Endothelial cell of umbilical vein (primary cell): Measurements from ENCODE around the gene LRRFIP2. TPM values are rescaled to one million over a fixed set of nuclear protein-coding genes. Genes with fewer than 3 reads are reported as not detected.

Source experiments
- BruUV-seq: library from RNA; stranded (reverse); fragments of 400-500 nt; replicated peaks from 2 replicates; lab custom pipeline; 2021; lab: Mats Ljungman, UMichigan
- CTCF ChIA-PET: fragments of 300-600, 350-600 bp; sonication (Branson Sonifier 250); formaldehyde crosslinking; loops from one replicate; lab custom pipeline; 2021; ENCODE audit warnings: antibody characterized with exemption, inconsistent platforms; lab: Charles Lee
- POLR2A ChIA-PET: fragments of 300-600, 350-600 bp; sonication (Branson Sonifier 250); formaldehyde crosslinking; loops from one replicate; lab custom pipeline; 2021; ENCODE audit warnings: antibody characterized with exemption, inconsistent platforms; lab: Charles Lee
- DNase-seq: peaks from one replicate; pipeline ENCODE4 v3.0.0-alpha.2; 2011; ENCODE audit warnings: low read depth, low spot score
- FAIRE-seq: peaks from 2 replicates; lab custom pipeline; 2011; peaks lifted over from hg19 to GRCh38; lab: Jason Lieb, UNC
- H2AFZ ChIP-seq: 2 replicates; pipeline ENCODE4 v1.6.0; 2012; ENCODE audit warnings: low read depth, low read length, control low read depth, inconsistent platforms
- H3K27ac ChIP-seq: 2 replicates; pipeline ENCODE4 v1.5.1; 2011; ENCODE audit warnings: low read depth, mild to moderate bottlenecking, control low read depth, low read length, moderate library complexity; ENCODE audit not compliant: insufficient read depth
- H3K27me3 ChIP-seq, 2 experiments: 2 replicates each; pipeline versions ENCODE4 v1.6.0 to v1.6.1; 2011; ENCODE audit warnings: low read length in 2 of 2, mixed read lengths in 1 of 2; ENCODE audit not compliant: control insufficient read depth in 2 of 2, insufficient read depth in 2 of 2
- H3K36me3 ChIP-seq, 2 experiments: 2 replicates in 1 of 2; 3 replicates in 1 of 2; pipeline ENCODE4 v1.5.1; 2011; ENCODE audit warnings: low read length in 2 of 2, mild to moderate bottlenecking in 1 of 2, moderate library complexity in 1 of 2; ENCODE audit not compliant: control insufficient read depth in 2 of 2, insufficient read depth in 2 of 2; ENCODE audit errors: extremely low read depth in 1 of 2
- H3K4me1 ChIP-seq: 3 replicates; pipeline ENCODE4 v1.5.1; 2011; ENCODE audit warnings: mild to moderate bottlenecking, low read length; ENCODE audit not compliant: control insufficient read depth, insufficient read depth; ENCODE audit errors: extremely low read depth
- H3K4me2 ChIP-seq: 2 replicates; pipeline ENCODE4 v1.6.1; 2011; ENCODE audit warnings: low read length, control low read depth, mixed read lengths; ENCODE audit not compliant: insufficient read depth
- H3K4me3 ChIP-seq, 3 experiments: fragments of 200-600 bp in 1 of 3; sonication (generic), shearing (Covaris generic) in 1 of 3; replicated peaks in 1 of 3; 2 replicates each; pipeline ENCODE4 v1.5.1; 2011 to 2016; ENCODE audit warnings: control low read depth in 3 of 3, low read length in 3 of 3, mild to moderate bottlenecking in 2 of 3, inconsistent platforms in 1 of 3, low read depth in 1 of 3, moderate library complexity in 1 of 3; ENCODE audit not compliant: insufficient read depth in 1 of 3
- H3K79me2 ChIP-seq: 2 replicates; pipeline ENCODE4 v1.6.0; 2012; ENCODE audit warnings: low read length, inconsistent platforms; ENCODE audit not compliant: control insufficient read depth, insufficient read depth
- H3K9ac ChIP-seq: replicated peaks from 2 replicates; pipeline ENCODE3; 2011; ENCODE audit warnings: low read length, control low read depth; ENCODE audit not compliant: insufficient read depth; ENCODE audit errors: extremely low read depth
- H3K9me1 ChIP-seq: replicated peaks from 3 replicates; pipeline ENCODE4 v1.6.0; 2011; ENCODE audit warnings: mild to moderate bottlenecking, low read length; ENCODE audit not compliant: control insufficient read depth, insufficient read depth; ENCODE audit errors: extremely low read depth
- H3K9me3 ChIP-seq: replicated peaks from 2 replicates; pipeline ENCODE4 v1.5.1; 2012; ENCODE audit warnings: low read length, inconsistent platforms; ENCODE audit not compliant: control insufficient read depth, insufficient read depth
- H4K20me1 ChIP-seq: replicated peaks from 2 replicates; pipeline ENCODE3; 2011; ENCODE audit warnings: mild to moderate bottlenecking, low read length; ENCODE audit not compliant: control insufficient read depth, insufficient read depth; ENCODE audit errors: extremely low read depth
- CTCF ChIP-seq, 2 donors: IDR thresholded peaks; 1 replicate in 1 of 2; 2 replicates in 1 of 2; pipeline ENCODE4 v1.5.1; 2011; ENCODE audit warnings: low read length in 2 of 2, mild to moderate bottlenecking in 2 of 2, moderate library complexity in 2 of 2, control low read depth in 1 of 2, inconsistent platforms in 1 of 2, low read depth in 1 of 2; ENCODE audit not compliant: insufficient read depth in 1 of 2; ENCODE audit errors: extremely low read depth in 1 of 2
- EZH2 ChIP-seq: IDR thresholded peaks from 2 replicates; pipeline ENCODE4 v1.6.1; 2012; ENCODE audit warnings: borderline replicate concordance, low read depth, mild to moderate bottlenecking, moderate library complexity, low read length, inconsistent platforms; ENCODE audit not compliant: severe bottlenecking
- FOS ChIP-seq: IDR thresholded peaks from 2 replicates; pipeline ENCODE4 v1.6.1; 2011; ENCODE audit warnings: mild to moderate bottlenecking, low read length, moderate library complexity, borderline replicate concordance; ENCODE audit not compliant: insufficient read depth
- GATA2 ChIP-seq: IDR thresholded peaks from 2 replicates; pipeline ENCODE4 v1.7.0; 2011; ENCODE audit warnings: low read depth, mild to moderate bottlenecking, moderate library complexity, mixed read lengths, low read length; ENCODE audit not compliant: insufficient read length, insufficient read depth
- JUN ChIP-seq: IDR thresholded peaks from 2 replicates; pipeline ENCODE4 v1.6.1; 2011; ENCODE audit warnings: borderline replicate concordance, low read depth; ENCODE audit not compliant: insufficient read length, insufficient read depth
- MYC ChIP-seq: IDR thresholded peaks from one replicate; pipeline ENCODE4 v1.6.1; 2011; ENCODE audit warnings: mild to moderate bottlenecking, low read depth, low read length
- POLR2A ChIP-seq: IDR thresholded peaks from 2 replicates; pipeline ENCODE4 v1.6.1; 2012; ENCODE audit warnings: low read depth, mild to moderate bottlenecking, control low read depth, low read length
- POLR2AphosphoS5 ChIP-seq: IDR thresholded peaks from 2 replicates; pipeline ENCODE4 v1.6.1; 2012; ENCODE audit warnings: low read depth, mild to moderate bottlenecking, control low read depth, low read length, moderate library complexity; ENCODE audit not compliant: insufficient read depth
- dilution Hi-C: fragments of 300-500 bp; cut with MboI; formaldehyde crosslinking; loops from one replicate; pipeline ENCODE4 v1.15.0; 2019; ENCODE audit warnings: low sequenced_read_pairs; ENCODE audit not compliant: extremely low pct_ligation_motif_present
- intact Hi-C: fragments of 100-400 bp; cut with micrococcal nuclease; formaldehyde crosslinking; loops from one replicate; pipeline ENCODE4 v1.10.0; 2022
- polyA plus RNA-seq, 4 experiments: library from polyadenylated mRNA; depleted of rRNA in 3 of 4; stranded (reverse) in 3 of 4; unstranded in 1 of 4; fragments of >200 nt; gene quantifications; 2 replicates each; pipeline versions ENCODE4 v1.2.1 to v1.2.3, GENCODE V29; 2011 to 2012; ENCODE audit warnings: missing spikeins in 1 of 4
- total RNA-seq: library from RNA; stranded (reverse); gene quantifications from 2 replicates; pipeline ENCODE4 v1.2.3, GENCODE V29; 2021
- TF ChIP-seq, protein P1 (sequence below): IDR thresholded peaks from 2 replicates; pipeline ENCODE4 v1.6.1; 2011; ENCODE audit not compliant: insufficient read depth, insufficient read length

LRRFIP2 gene
- total and polyA plus RNA-seq, 2 donors (not counting 3 experiments of a cell fraction or from before 2014, with no cell fraction given) = 20.8 to 78.9 TPM

DNA sequence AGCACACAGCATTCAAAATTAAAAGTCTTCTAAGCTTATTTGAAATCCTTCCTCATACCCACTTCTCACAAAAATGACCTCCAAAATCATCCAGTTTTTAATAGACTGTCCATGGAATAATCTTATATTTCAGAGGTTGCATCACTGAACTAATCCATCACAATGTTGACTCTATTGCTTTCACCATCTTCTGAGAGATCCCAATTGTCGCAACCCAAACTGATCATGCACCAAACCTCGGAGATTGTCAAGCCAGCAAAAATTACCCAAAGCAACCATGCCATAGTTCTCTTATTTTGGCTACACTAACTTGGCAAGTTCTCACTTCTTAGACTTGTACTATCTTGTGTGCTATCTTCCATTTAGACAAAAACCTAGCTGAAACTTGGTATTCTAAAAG is 75.5 kb downstream of the LRRFIP2 start:
- ChIA-PET POLR2A (interaction anchor here (1.0 kb wide), 1 partner anchor 29 kb away, joined by 3 read pairs; no protein-coding TSS in a partner anchor), CTCF (interaction anchor here (0.6 to 1.8 kb wide), 3 partner anchors 10 to 176 kb away, joined by 3 to 6 read pairs (median 3); no protein-coding TSS in a partner anchor)
- DNase-seq (no peak), FAIRE-seq (no peak)
- intact Hi-C loops (loop anchor here (5.0 kb wide), 1 partner anchor 33 kb away; no protein-coding TSS in a partner anchor), dilution Hi-C loops (no loop called here)
- H3K27me3 ChIP-seq = no peaks in the 10 kb centered on the region
- H3K36me3 ChIP-seq = no peaks in the 10 kb centered on the region
- H3K4me2 ChIP-seq = no peak overlapping the region
- no peak overlapping the region for H3K4me3 ChIP-seq
- no peaks in the 10 kb centered on the region for H3K9me3 ChIP-seq
- no peak overlapping the region for H2AFZ ChIP-seq
- no TSS peak for BruUV-seq
- H3K9ac ChIP-seq = no peak overlapping the region
- TF ChIP-seq EZH2 = no peak
- TF ChIP-seq CTCF (IDR thresholded peaks at IDR 0.05; ENCODE audit: extremely low read depth in 1 of 2, insufficient read depth in 1 of 2, low read depth in 1 of 2, low read length in 2 of 2) = no peak
- no peak for TF ChIP-seq FOS
- no peak for TF ChIP-seq POLR2A
- no peak for TF ChIP-seq POLR2AphosphoS5
- no peak for TF ChIP-seq MYC
- TF ChIP-seq, protein P1, sequence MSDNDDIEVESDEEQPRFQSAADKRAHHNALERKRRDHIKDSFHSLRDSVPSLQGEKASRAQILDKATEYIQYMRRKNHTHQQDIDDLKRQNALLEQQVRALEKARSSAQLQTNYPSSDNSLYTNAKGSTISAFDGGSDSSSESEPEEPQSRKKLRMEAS = no peak
- no peak for TF ChIP-seq GATA2
- no peak for TF ChIP-seq JUN
- peaks cover 5% of the 10 kb centered on the region for H3K79me2 ChIP-seq
- no peaks in the 10 kb centered on the region for H4K20me1 ChIP-seq
- H3K4me1 ChIP-seq = peaks cover 37% of the 10 kb centered on the region
- H3K9me1 ChIP-seq = no peaks in the 10 kb centered on the region
- no peak overlapping the region for H3K27ac ChIP-seq
